GM12878 (cell line): ENCODE measurements around the gene RNF13. TPM values are rescaled to one million over a fixed set of nuclear protein-coding genes. Genes with fewer than 3 reads are reported as not detected.

Source experiments
- ATAC-seq: fragments of 200-7000 bp; cut with Tn5 transposase; 3 replicates; pipeline ENCODE4 v1.9.1; 2020; ENCODE audit warnings: mild to moderate bottlenecking, moderate library complexity
- BruUV-seq: library from RNA; stranded (reverse); fragments of 400-500 nt; replicated peaks from 2 replicates; lab custom pipeline; 2021; lab: Mats Ljungman, UMichigan
- CTCF ChIA-PET: fragments of 300-600 bp; sonication (Branson Sonifier 250); formaldehyde crosslinking; extraction: SDS; loops from one replicate; lab custom pipeline; 2021; ENCODE audit warnings: inconsistent platforms; lab: Yijun Ruan, JAX
- POLR2A ChIA-PET: fragments of 350-600 bp; formaldehyde crosslinking; extraction: SDS; loops from one replicate; lab custom pipeline; 2021; ENCODE audit warnings: inconsistent platforms; lab: Charles Lee
- RAD21 ChIA-PET: fragments of 300-600 bp; sonication (Branson Sonifier 250); formaldehyde crosslinking; loops from one replicate; lab custom pipeline; 2023; ENCODE audit warnings: antibody characterized with exemption; ENCODE audit not compliant: unreplicated experiment; lab: Charles Lee
- SMC1A ChIA-PET: fragments of 300-600 bp; sonication (Branson Sonifier 250); formaldehyde crosslinking; loops from one replicate; lab custom pipeline; 2023; ENCODE audit not compliant: unreplicated experiment, uncharacterized antibody; lab: Charles Lee
- DNase-seq: peaks from one replicate; pipeline ENCODE4 v3.0.0-alpha.2; 2011; ENCODE audit warnings: low read depth, low spot score
- FAIRE-seq: peaks from 3 replicates; lab custom pipeline; 2011; peaks lifted over from hg19 to GRCh38; lab: Jason Lieb, UNC
- H2AFZ ChIP-seq: 2 replicates; pipeline ENCODE4 v1.6.0; 2011; ENCODE audit warnings: low read depth, low read length, control low read depth; ENCODE audit not compliant: control insufficient read depth
- H3K27ac ChIP-seq: 2 replicates; pipeline ENCODE4 v1.5.1; 2011; ENCODE audit warnings: control low read depth; ENCODE audit not compliant: control insufficient read depth, insufficient read depth
- H3K27me3 ChIP-seq, 2 experiments: replicated peaks in 1 of 2; 2 replicates each; pipeline versions ENCODE4 v1.6.0 to v1.6.1; 2011; ENCODE audit warnings: low read length in 1 of 2; ENCODE audit not compliant: control insufficient read depth in 2 of 2, insufficient read depth in 2 of 2
- H3K36me3 ChIP-seq, 2 experiments: 2 replicates each; pipeline ENCODE4 v1.5.1; 2011; ENCODE audit warnings: low read length in 1 of 2; ENCODE audit not compliant: control insufficient read depth in 2 of 2, insufficient read depth in 2 of 2
- H3K4me1 ChIP-seq: 2 replicates; pipeline ENCODE4 v1.6.1; 2011; ENCODE audit warnings: mild to moderate bottlenecking, low read length, moderate library complexity, mixed read lengths; ENCODE audit not compliant: control insufficient read depth, insufficient read depth
- H3K4me2 ChIP-seq: 2 replicates; pipeline ENCODE4 v1.6.0; 2011; ENCODE audit warnings: control low read depth; ENCODE audit not compliant: control insufficient read depth, insufficient read depth
- H3K4me3 ChIP-seq: fragments of 200-600 bp; sonication (generic); 2 replicates; pipeline ENCODE4 v1.5.1; 2016
- H3K79me2 ChIP-seq: 2 replicates; pipeline ENCODE4 v1.6.0; 2011; ENCODE audit warnings: low read length; ENCODE audit not compliant: control insufficient read depth, insufficient read depth
- H3K9ac ChIP-seq: 2 replicates; pipeline ENCODE4 v1.8.0; 2011; ENCODE audit warnings: low read length, control low read depth, mixed read lengths; ENCODE audit not compliant: control insufficient read depth, insufficient read depth
- H3K9me3 ChIP-seq: replicated peaks from 3 replicates; pipeline ENCODE4 v1.5.1; 2011; ENCODE audit warnings: mild to moderate bottlenecking, low read length; ENCODE audit not compliant: control insufficient read depth, insufficient read depth
- H4K20me1 ChIP-seq: 2 replicates; pipeline ENCODE4 v1.6.0; 2011; ENCODE audit not compliant: control insufficient read depth, insufficient read depth
- ESRRA ChIP-seq: IDR thresholded peaks from 2 replicates; pipeline ENCODE4 v1.6.1; 2012; ENCODE audit warnings: mild to moderate bottlenecking, low read length, improper control_type of control experiment
- ETV6 ChIP-seq, 2 experiments: fragments of 450-650 bp in 1 of 2; IDR thresholded peaks in 1 of 2; conservative IDR thresholded peaks in 1 of 2; 2 replicates each; pipeline ENCODE4 v1.6.1; 2014; ENCODE audit warnings: antibody characterized with exemption in 1 of 2, borderline replicate concordance in 1 of 2, low read depth in 1 of 2, mild to moderate bottlenecking in 1 of 2, moderate library complexity in 1 of 2
- IKZF2 ChIP-seq, 2 experiments: fragments of 450-650 bp; IDR thresholded peaks; 2 replicates each; pipeline ENCODE4 v1.6.1; 2017; ENCODE audit warnings: mild to moderate bottlenecking in 2 of 2, moderate library complexity in 2 of 2
- NFIC ChIP-seq: IDR thresholded peaks from 2 replicates; pipeline ENCODE4 v1.6.1; 2012; ENCODE audit warnings: low read depth, mild to moderate bottlenecking, inconsistent platforms, low read length, moderate library complexity
- PAX8 ChIP-seq: fragments of 450-650 bp; IDR thresholded peaks from 2 replicates; pipeline ENCODE4 v1.6.1; 2017; ENCODE audit warnings: mild to moderate bottlenecking, moderate library complexity
- RAD51 ChIP-seq: fragments of 450-650 bp; IDR thresholded peaks from 2 replicates; pipeline ENCODE4 v1.6.1; 2016; ENCODE audit warnings: moderate library complexity, mild to moderate bottlenecking, inconsistent platforms
- TAF1 ChIP-seq: IDR thresholded peaks from 2 replicates; pipeline ENCODE4 v1.6.1; 2011; ENCODE audit warnings: mild to moderate bottlenecking, low read depth, low read length, borderline replicate concordance
- ZNF207 ChIP-seq: fragments of 450-650 bp; IDR thresholded peaks from 2 replicates; pipeline ENCODE4 v1.6.1; 2014; ENCODE audit warnings: antibody characterized with exemption, mild to moderate bottlenecking, borderline replicate concordance
- ZSCAN29 ChIP-seq: fragments of 450-650 bp; IDR thresholded peaks from 2 replicates; pipeline ENCODE4 v1.6.1; 2017; ENCODE audit warnings: mild to moderate bottlenecking, moderate library complexity
- WGBS: methylation state at CpG from one replicate; pipeline ENCODE4 v1.1.6; 2016; ENCODE audit warnings: low lambda C conversion rate; ENCODE audit not compliant: insufficient replicate concordance, insufficient coverage; ENCODE audit errors: missing lambda C conversion rate; 5-methylcytosine and 5-hydroxymethylcytosine counted together
- in situ Hi-C: fragments of 300-500 bp; cut with MboI; formaldehyde crosslinking; loops from 9 replicates; pipeline ENCODE4 v1.14.3; 2018; ENCODE audit warnings: mixed read lengths
- intact Hi-C: fragments of 100-400 bp; cut with micrococcal nuclease; formaldehyde crosslinking; loops from one replicate; pipeline ENCODE4 v1.14.2; 2022; ENCODE audit not compliant: unreplicated experiment
- polyA plus RNA-seq, 11 experiments: library from polyadenylated mRNA; depleted of rRNA in 4 of 11; unstranded in 6 of 11; stranded (reverse) in 5 of 11; fragments of >200 nt; fragmentation: Nextera tagmentation in 4 of 11; fragmentation: Illumina TruSeq in 1 of 11; extraction: Ambion mirVana in 4 of 11; extraction: Trizol in 1 of 11; gene quantifications; 1 replicate in 1 of 11; 2 replicates in 10 of 11; pipeline versions ENCODE4 v1.2.1 to v1.2.3, GENCODE V29; 2011 to 2016; ENCODE audit warnings: inconsistent platforms in 2 of 11, missing spikeins in 2 of 11, low read depth in 1 of 11
- total RNA-seq, 4 experiments: library from RNA; depleted of rRNA in 3 of 4; stranded (reverse); fragments of >200 nt in 3 of 4; fragmentation: Illumina TruSeq in 1 of 4; extraction: Trizol in 1 of 4; gene quantifications; 2 replicates each; pipeline versions ENCODE4 v1.2.1 to v1.2.3, GENCODE V29; 2013 to 2021

The RNF13 gene
- total and polyA plus RNA-seq, 10 of the 15 experiments (the other 5 are each of a cell fraction or from before 2014, with no cell fraction given): 18.9 to 73.4 (median 36.7) TPM

- no peak overlapping the region for H3K4me3 ChIP-seq
- no peak for TF ChIP-seq ETV6 (conservative IDR thresholded peaks at IDR 0.05 in 1 of 2, IDR thresholded peaks at IDR 0.05 in 1 of 2; ENCODE audit: borderline replicate concordance in 1 of 2, low read depth in 1 of 2)
- TF ChIP-seq ZNF207: no peak
- TF ChIP-seq IKZF2 (IDR thresholded peaks at IDR 0.05): no peak
- TF ChIP-seq PAX8: no peak
- TF ChIP-seq, all 136 proteins: peak for 0
- in situ Hi-C loops (no loop called here), intact Hi-C loops (no loop called here)
- ChIA-PET CTCF (interaction anchor here (1.8 kb wide), 1 partner anchor 12 kb away, joined by 13 read pairs; no protein-coding TSS in a partner anchor), SMC1A (interaction anchor here (1.6 kb wide), 1 partner anchor 9 kb away, joined by 4 read pairs; no protein-coding TSS in a partner anchor), POLR2A (no interaction called here), RAD21 (no interaction called here)
- no peaks in the 10 kb centered on the region; a peak in 1 of 4 replicates for H3K36me3 ChIP-seq
- H3K27ac ChIP-seq: no peak overlapping the region
- H3K79me2 ChIP-seq: no peaks in the 10 kb centered on the region
- H3K9ac ChIP-seq: no peak overlapping the region
- WGBS: 33% methylated on average over 1 of the region's 1 CpG
- no peaks in the 10 kb centered on the region for H3K4me1 ChIP-seq
- no TSS peak for BruUV-seq
- no peaks in the 10 kb centered on the region for H4K20me1 ChIP-seq
- no peak overlapping the region for H3K4me2 ChIP-seq
- peaks cover 1% of the 10 kb centered on the region; the same call in 2 of the 3 replicates for H3K9me3 ChIP-seq
- FAIRE-seq (no peak), DNase-seq (no peak), ATAC-seq (no peak)
- no peaks in the 10 kb centered on the region for H3K27me3 ChIP-seq
- H2AFZ ChIP-seq: no peak overlapping the region
Measured at GRCh38 chr3:149867563-149867962, 54.5 kb downstream of the RNF13 start.

- Histone ChIP-seq H3K4me3 (no peak overlapping the region), H3K36me3 (no peaks in the 10 kb centered on the region; a peak in 1 of 4 replicates), H3K9ac (no peak overlapping the region), H3K27ac (no peak overlapping the region)
- SMC1A ChIA-PET: no interaction called here
- no peak for ATAC-seq
- TF ChIP-seq ESRRA: no peak
- TF ChIP-seq TAF1: no peak
- TF ChIP-seq ZSCAN29: no peak
- no peak for TF ChIP-seq NFIC
- TF ChIP-seq RAD51: no peak
- TF ChIP-seq, all 136 proteins: peak for 0
- CTCF ChIA-PET: interaction anchor here (2.1 to 2.5 kb wide), 2 partner anchors 12 to 64 kb away, joined by 7 read pairs; no protein-coding TSS in a partner anchor
- intact Hi-C loops (no loop called here), in situ Hi-C loops (no loop called here)
- RAD21 ChIA-PET: no interaction called here
- DNase-seq: no peak
- no peak for FAIRE-seq
- no TSS peak for BruUV-seq
- Histone ChIP-seq H3K9me3 (peaks cover 1% of the 10 kb centered on the region; the same call in 2 of the 3 replicates), H2AFZ (no peak overlapping the region), H3K79me2 (no peaks in the 10 kb centered on the region), H3K4me1 (no peaks in the 10 kb centered on the region), H3K27me3 (no peaks in the 10 kb centered on the region), H4K20me1 (no peaks in the 10 kb centered on the region), H3K4me2 (no peak overlapping the region)
- WGBS: 56% methylated on average over 3 of the region's 3 CpGs
- POLR2A ChIA-PET: no interaction called here
Measured at GRCh38 chr3:149871855-149872254, 58.8 kb downstream of the RNF13 start.
